HFF-Myc (cell line): ENCODE results near the gene AGAP1.

ENCODE experiments used
- DNase-seq: peaks from one replicate; pipeline ENCODE4 v3.0.0-alpha.2; 2011; ENCODE audit warnings: low read depth; ENCODE audit errors: extremely low read depth
- H3K4me3 ChIP-seq: replicated peaks from 2 replicates; pipeline ENCODE4 v1.5.1; 2011; ENCODE audit warnings: low read depth, mild to moderate bottlenecking, control low read depth, low read length
- TF ChIP-seq, protein P1 (sequence below): IDR thresholded peaks from 2 replicates; pipeline ENCODE4 v1.5.1; 2012; ENCODE audit warnings: mild to moderate bottlenecking, low read depth, low read length, control low read depth; ENCODE audit errors: missing control alignments

Gene AGAP1

DNA sequence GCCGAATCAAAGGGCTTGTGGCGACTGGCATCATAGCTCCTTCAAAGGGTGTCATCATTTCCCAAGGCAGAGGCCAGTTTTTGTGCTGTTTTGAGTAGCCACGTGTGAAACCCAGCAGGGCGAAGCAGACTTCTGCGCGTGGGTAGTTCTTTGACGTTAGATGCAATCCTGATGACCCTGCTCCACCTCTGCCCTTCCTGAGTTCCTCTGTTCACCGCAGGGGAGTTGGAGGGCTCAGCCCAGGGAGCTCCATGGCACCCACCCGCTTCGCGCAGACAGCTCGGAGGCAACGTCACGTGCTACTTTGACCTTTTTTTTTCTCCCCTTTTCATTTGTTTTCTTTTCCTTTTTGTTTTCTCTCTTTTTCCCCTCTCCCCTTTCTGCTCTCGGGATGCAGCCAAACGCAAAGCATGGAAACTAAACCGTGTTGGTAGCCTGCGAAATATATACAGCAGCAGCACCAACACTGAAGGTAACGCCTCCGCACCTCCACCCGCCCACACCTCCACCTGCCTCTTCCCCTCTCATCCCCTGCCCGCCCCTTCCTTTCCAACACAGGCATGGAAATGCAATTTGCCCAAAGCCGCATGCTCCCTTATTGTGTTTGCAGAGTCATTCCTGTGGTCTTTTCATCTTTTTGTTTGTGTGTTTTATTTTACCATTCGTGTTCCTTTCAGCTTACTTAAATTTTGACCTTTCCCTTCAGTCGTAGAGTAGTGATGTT is 520.7 kb downstream of the AGAP1 start:
- TF ChIP-seq, protein P1, sequence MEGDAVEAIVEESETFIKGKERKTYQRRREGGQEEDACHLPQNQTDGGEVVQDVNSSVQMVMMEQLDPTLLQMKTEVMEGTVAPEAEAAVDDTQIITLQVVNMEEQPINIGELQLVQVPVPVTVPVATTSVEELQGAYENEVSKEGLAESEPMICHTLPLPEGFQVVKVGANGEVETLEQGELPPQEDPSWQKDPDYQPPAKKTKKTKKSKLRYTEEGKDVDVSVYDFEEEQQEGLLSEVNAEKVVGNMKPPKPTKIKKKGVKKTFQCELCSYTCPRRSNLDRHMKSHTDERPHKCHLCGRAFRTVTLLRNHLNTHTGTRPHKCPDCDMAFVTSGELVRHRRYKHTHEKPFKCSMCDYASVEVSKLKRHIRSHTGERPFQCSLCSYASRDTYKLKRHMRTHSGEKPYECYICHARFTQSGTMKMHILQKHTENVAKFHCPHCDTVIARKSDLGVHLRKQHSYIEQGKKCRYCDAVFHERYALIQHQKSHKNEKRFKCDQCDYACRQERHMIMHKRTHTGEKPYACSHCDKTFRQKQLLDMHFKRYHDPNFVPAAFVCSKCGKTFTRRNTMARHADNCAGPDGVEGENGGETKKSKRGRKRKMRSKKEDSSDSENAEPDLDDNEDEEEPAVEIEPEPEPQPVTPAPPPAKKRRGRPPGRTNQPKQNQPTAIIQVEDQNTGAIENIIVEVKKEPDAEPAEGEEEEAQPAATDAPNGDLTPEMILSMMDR: no peak
- no peak overlapping the region for H3K4me3 ChIP-seq

GRCh38 chr2:236015171-236015570 is 521.3 kb downstream of the AGAP1 start:
- TF ChIP-seq, protein P1: no peak
- no peak for DNase-seq
- H3K4me3 ChIP-seq: no peak overlapping the region

More for the DNA sequence above, 520.7 kb downstream of the AGAP1 start:
- DNase-seq: no peak

DNA sequence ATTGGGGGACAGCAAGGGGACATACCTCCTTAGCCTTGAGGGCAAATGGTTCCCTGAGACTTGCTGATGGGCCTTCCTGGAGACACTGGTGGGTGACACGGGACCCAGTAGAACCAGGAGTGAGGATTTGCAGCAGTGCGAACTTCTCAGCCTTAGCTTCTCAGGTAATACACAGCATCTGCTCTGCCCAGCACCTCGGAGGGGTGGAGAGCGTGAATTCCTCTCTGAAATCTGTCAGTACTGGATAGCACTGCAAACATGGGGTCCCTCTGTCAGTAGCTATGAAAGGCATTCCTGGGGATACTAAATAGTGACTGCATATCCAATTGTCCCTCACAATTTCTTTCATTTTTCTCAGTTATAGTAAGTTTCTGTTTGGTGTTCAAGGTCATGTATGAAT is 522.7 kb downstream of the AGAP1 start:
- H3K4me3 ChIP-seq: no peak overlapping the region
- TF ChIP-seq, protein P1: no peak
- DNase-seq: no peak

GRCh38 chr2:236017446-236017845 is 523.6 kb downstream of the AGAP1 start:
- DNase-seq: no peak
- TF ChIP-seq, protein P1: no peak
- H3K4me3 ChIP-seq: no peak overlapping the region

- DNase-seq: no peak
- TF ChIP-seq, protein P1: no peak
- H3K4me3 ChIP-seq: no peak overlapping the region
Measured at GRCh38 chr2:236019434-236019833, 525.6 kb downstream of the AGAP1 start.

DNA sequence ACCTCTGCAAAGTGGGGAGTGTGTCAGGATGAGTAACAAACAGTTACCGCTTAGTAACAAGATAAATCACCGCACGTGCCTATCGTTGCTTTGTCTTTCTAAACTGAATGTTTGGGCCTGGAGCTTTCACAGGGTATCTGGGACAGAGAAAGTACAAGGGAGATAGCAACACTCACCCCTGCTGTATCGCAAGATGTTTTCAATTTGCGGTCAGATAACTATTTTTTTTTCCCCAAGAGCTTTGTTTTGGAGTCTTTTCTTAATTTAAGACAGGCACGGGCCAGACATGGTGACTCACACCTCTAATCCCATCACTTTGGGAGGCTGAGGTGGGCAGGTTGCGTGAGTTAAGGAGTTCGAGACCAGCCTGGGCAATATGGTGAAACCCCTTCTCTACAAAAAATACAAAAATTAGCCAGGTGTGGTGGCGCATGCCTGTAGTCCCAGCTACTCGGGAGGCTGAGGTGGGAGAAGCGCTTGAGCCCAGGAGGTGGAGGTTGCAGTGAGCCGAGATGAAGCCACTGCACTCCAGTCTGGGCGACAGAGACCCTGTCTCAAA is 527.7 kb downstream of the AGAP1 start:
- TF ChIP-seq, protein P1: no peak
- H3K4me3 ChIP-seq: no peak overlapping the region
- DNase-seq: peak; percentile 16

GRCh38 chr2:236022128-236022527 is 528.3 kb downstream of the AGAP1 start:
- no peak overlapping the region for H3K4me3 ChIP-seq
- TF ChIP-seq, protein P1: no peak
- no peak for DNase-seq
